GM06990 (cell line): ENCODE data around the gene KCNIP1.

Experiments
- DNase-seq: peaks from one replicate; pipeline ENCODE4 v3.0.0-alpha.2; 2011; ENCODE audit not compliant: insufficient read length; ENCODE audit errors: extremely low read depth
- H3K27me3 ChIP-seq: replicated peaks from 2 replicates; pipeline ENCODE4 v1.6.0; 2011; ENCODE audit warnings: low read length; ENCODE audit not compliant: control insufficient read depth, insufficient read depth
- H3K36me3 ChIP-seq: 2 replicates; pipeline ENCODE4 v1.5.1; 2011; ENCODE audit warnings: low read length; ENCODE audit not compliant: control insufficient read depth, insufficient read depth
- H3K4me3 ChIP-seq: replicated peaks from 2 replicates; pipeline ENCODE4 v1.5.1; 2011; ENCODE audit warnings: low read depth, mild to moderate bottlenecking, control low read depth, low read length
- CTCF ChIP-seq: IDR thresholded peaks from 2 replicates; pipeline ENCODE4 v1.5.1; 2011; ENCODE audit warnings: low read length, control low read depth, mild to moderate bottlenecking, inconsistent platforms; ENCODE audit not compliant: insufficient read depth, poor library complexity, severe bottlenecking

Gene KCNIP1

GRCh38 chr5:170478306-170478705 is 25.5 kb upstream of the KCNIP1 start:
- DNase-seq, result no peak
- peaks cover 2% of the 10 kb centered on the region; the same call in 1 of the 2 replicates for H3K27me3 ChIP-seq
- no peak overlapping the region for H3K4me3 ChIP-seq
- H3K36me3 ChIP-seq, result no peaks in the 10 kb centered on the region
- TF ChIP-seq CTCF, result no peak

GRCh38 chr5:170479484-170479883 is 24.3 kb upstream of the KCNIP1 start:
- no peak for DNase-seq
- Histone ChIP-seq H3K4me3 (no peak overlapping the region), H3K27me3 (peaks cover 2% of the 10 kb centered on the region; the same call in 1 of the 2 replicates), H3K36me3 (no peaks in the 10 kb centered on the region)
- no peak for TF ChIP-seq CTCF

GRCh38 chr5:170480260-170480659 is 23.6 kb upstream of the KCNIP1 start:
- no peak for TF ChIP-seq CTCF
- peaks cover 2% of the 10 kb centered on the region; the same call in 1 of the 2 replicates for H3K27me3 ChIP-seq
- no peak overlapping the region for H3K4me3 ChIP-seq
- no peaks in the 10 kb centered on the region for H3K36me3 ChIP-seq
- no peak for DNase-seq

GRCh38 chr5:170481849-170482248 is 22.0 kb upstream of the KCNIP1 start:
- peaks cover 2% of the 10 kb centered on the region; the same call in 1 of the 2 replicates for H3K27me3 ChIP-seq
- H3K36me3 ChIP-seq, result no peaks in the 10 kb centered on the region
- DNase-seq, result no peak
- no peak for TF ChIP-seq CTCF
- no peak overlapping the region for H3K4me3 ChIP-seq

GRCh38 chr5:170482511-170482910 is 21.3 kb upstream of the KCNIP1 start:
- H3K36me3 ChIP-seq, result no peaks in the 10 kb centered on the region
- H3K4me3 ChIP-seq, result no peak overlapping the region
- peaks cover 2% of the 10 kb centered on the region; the same call in 1 of the 2 replicates for H3K27me3 ChIP-seq
- no peak for DNase-seq
- no peak for TF ChIP-seq CTCF

GRCh38 chr5:170483701-170484458 is 19.9 kb upstream of the KCNIP1 start:
- Histone ChIP-seq H3K4me3 (no peak overlapping the region), H3K27me3 (peaks cover 2% of the 10 kb centered on the region; the same call in 1 of the 2 replicates), H3K36me3 (no peaks in the 10 kb centered on the region)
- no peak for TF ChIP-seq CTCF
- no peak for DNase-seq
